HepG2 (cell line): ENCODE results near the gene RPS6KC1. TPM values are rescaled to one million over a fixed set of nuclear protein-coding genes. Genes with fewer than 3 reads are reported as not detected.

Experiments used
- ATAC-seq: fragments of 200-7000 bp; cut with Tn5 transposase; 3 replicates; pipeline ENCODE4 v1.9.1; 2020; ENCODE audit warnings: mild to moderate bottlenecking, moderate library complexity
- BruUV-seq: library from RNA; stranded (reverse); fragments of 400-500 nt; replicated peaks from 2 replicates; lab custom pipeline; 2021; lab: Mats Ljungman, UMichigan
- CTCF ChIA-PET: fragments of 300-600 bp; formaldehyde crosslinking; extraction: SDS; loops from one replicate; lab custom pipeline; 2021; ENCODE audit warnings: low total read pairs, inconsistent platforms, low intra/inter-chr PET ratio; lab: Yijun Ruan, JAX
- POLR2A ChIA-PET: fragments of 350-600 bp; sonication (Branson Sonifier 250); formaldehyde crosslinking; loops from one replicate; lab custom pipeline; 2020; ENCODE audit warnings: antibody characterized with exemption, inconsistent platforms; lab: Yijun Ruan, JAX
- DNase-seq: peaks from one replicate; pipeline ENCODE4 v3.0.0-alpha.2; 2015; ENCODE audit warnings: low spot score
- FAIRE-seq: peaks from 3 replicates; lab custom pipeline; 2011; peaks lifted over from hg19 to GRCh38; lab: Jason Lieb, UNC
- H2AFZ ChIP-seq: one replicate; pipeline ENCODE4 v1.6.1; 2011; ENCODE audit warnings: low read length, inconsistent platforms
- H3K27ac ChIP-seq: fragments of 300-600 bp; 3 replicates; pipeline ENCODE4 v1.8.0; 2011; ENCODE audit warnings: mixed run types, mild to moderate bottlenecking, mixed read lengths, low read length, inconsistent platforms; ENCODE audit not compliant: insufficient read depth; ENCODE audit errors: extremely low read length
- H3K27me3 ChIP-seq, 2 experiments: fragments of 200-600 bp in 1 of 2; 2 replicates in 1 of 2; 3 replicates in 1 of 2; pipeline versions ENCODE4 v1.6.0 to v1.8.0; 2011; ENCODE audit warnings: low read length in 2 of 2, mild to moderate bottlenecking in 2 of 2, moderate library complexity in 2 of 2, inconsistent platforms in 1 of 2; ENCODE audit not compliant: insufficient read depth in 2 of 2, control insufficient read depth in 1 of 2
- H3K36me3 ChIP-seq, 2 experiments: fragments of 200-600 bp in 1 of 2; replicated peaks in 1 of 2; 2 replicates in 1 of 2; 3 replicates in 1 of 2; pipeline versions ENCODE4 v1.5.1 to v1.8.0; 2011; ENCODE audit warnings: low read length in 2 of 2, inconsistent platforms in 1 of 2; ENCODE audit not compliant: insufficient read depth in 2 of 2, control insufficient read depth in 1 of 2
- H3K4me1 ChIP-seq: 2 replicates; pipeline ENCODE4 v1.5.1; 2012; ENCODE audit warnings: low read length, inconsistent platforms; ENCODE audit not compliant: insufficient read depth
- H3K4me2 ChIP-seq: 2 replicates; pipeline ENCODE4 v1.6.0; 2011; ENCODE audit warnings: low read depth, low read length, inconsistent platforms
- H3K4me3 ChIP-seq, 3 experiments: fragments of 200-600 bp in 1 of 3; sonication (generic), shearing (Covaris generic) in 1 of 3; replicated peaks in 1 of 3; 2 replicates each; pipeline ENCODE4 v1.5.1; 2011 to 2016; ENCODE audit warnings: low read length in 3 of 3, inconsistent platforms in 2 of 3, low read depth in 2 of 3, mild to moderate bottlenecking in 2 of 3, control low read depth in 1 of 3, mixed read lengths in 1 of 3; ENCODE audit not compliant: insufficient read depth in 1 of 3
- H3K79me2 ChIP-seq: one replicate; pipeline ENCODE4 v1.6.1; 2011; ENCODE audit warnings: low read length, inconsistent platforms; ENCODE audit not compliant: insufficient read depth
- H3K9ac ChIP-seq: 2 replicates; pipeline ENCODE4 v1.6.0; 2011; ENCODE audit warnings: mild to moderate bottlenecking, low read depth, low read length, inconsistent platforms; ENCODE audit not compliant: insufficient read depth
- H3K9me3 ChIP-seq: 2 replicates; pipeline ENCODE4 v1.5.1; 2012; ENCODE audit warnings: mild to moderate bottlenecking, low read length
- H4K20me1 ChIP-seq: 2 replicates; pipeline ENCODE4 v1.6.0; 2011; ENCODE audit warnings: inconsistent platforms, mild to moderate bottlenecking, low read length, moderate library complexity; ENCODE audit not compliant: insufficient read depth
- HDAC1 ChIP-seq: sonication (generic); formaldehyde crosslinking; IDR thresholded peaks from 2 replicates; pipeline ENCODE4 v1.5.1; 2020; ENCODE audit warnings: mild to moderate bottlenecking, missing genetic modification reagents
- KLF6 ChIP-seq: IDR thresholded peaks from 2 replicates; pipeline ENCODE4 v1.8.0; 2016; ENCODE audit warnings: missing biosample characterization, missing genetic modification reagents
- MAFF ChIP-seq: IDR thresholded peaks from 2 replicates; pipeline ENCODE4 v1.6.1; 2011; ENCODE audit warnings: low read depth, low read length, improper control_type of control experiment
- MAFK ChIP-seq, 2 experiments: IDR thresholded peaks in 1 of 2; conservative IDR thresholded peaks in 1 of 2; 2 replicates each; pipeline ENCODE4 v1.6.1; 2011; ENCODE audit warnings: improper control_type of control experiment in 2 of 2, low read length in 2 of 2
- SNAPC2 ChIP-seq: sonication (generic); formaldehyde crosslinking; IDR thresholded peaks from 2 replicates; pipeline ENCODE4 v1.8.1; 2022; ENCODE audit warnings: mild to moderate bottlenecking, missing genetic modification reagents
- ZNF451 ChIP-seq: sonication (generic); formaldehyde crosslinking; IDR thresholded peaks from 2 replicates; pipeline ENCODE4 v1.5.0; 2020; ENCODE audit warnings: mild to moderate bottlenecking, missing genetic modification reagents
- ZNF644 ChIP-seq: IDR thresholded peaks from 2 replicates; pipeline ENCODE4 v1.6.1; 2016; ENCODE audit warnings: low read depth
- WGBS: methylation state at CpG from one replicate; pipeline ENCODE4 v1.1.6; 2017; ENCODE audit warnings: low lambda C conversion rate; 5-methylcytosine and 5-hydroxymethylcytosine counted together
- in situ Hi-C: cut with HindIII; loops from 2 replicates; pipeline ENCODE4 v1.10.0; 2017; ENCODE audit warnings: low pct_unique_long_range_greater_than_20kb; ENCODE audit not compliant: extremely low pct_ligation_motif_present
- intact Hi-C: fragments of 100-400 bp; cut with micrococcal nuclease; formaldehyde crosslinking; loops from one replicate; pipeline ENCODE4 v1.10.0; 2022; ENCODE audit not compliant: unreplicated experiment
- polyA plus RNA-seq, 8 experiments: library from polyadenylated mRNA; depleted of rRNA in 3 of 8; stranded (reverse) in 7 of 8; unstranded in 1 of 8; fragments of >200 nt; fragmentation: Illumina TruSeq in 4 of 8; extraction: Trizol in 4 of 8; gene quantifications; 2 replicates each; pipeline versions ENCODE4 v1.2.1 to v1.2.3, GENCODE V29; 2011 to 2016; ENCODE audit warnings: low read depth in 4 of 8, missing spikeins in 1 of 8, mixed read lengths in 1 of 8; ENCODE audit not compliant: insufficient read depth in 1 of 8
- total RNA-seq, 5 experiments: library from RNA; depleted of rRNA; stranded (reverse); fragments of >200 nt; fragmentation: Illumina TruSeq; extraction: Trizol; gene quantifications; 2 replicates each; pipeline ENCODE4 v1.2.3, GENCODE V29; 2016; ENCODE audit warnings: low read depth in 1 of 5
- TF ChIP-seq, protein P1 (sequence below): IDR thresholded peaks from 2 replicates; pipeline ENCODE4 v1.4.0; 2020; ENCODE audit warnings: mild to moderate bottlenecking, missing genetic modification reagents
- TF ChIP-seq, protein P2 (sequence below): sonication (generic); formaldehyde crosslinking; IDR thresholded peaks from 2 replicates; pipeline ENCODE4 v1.4.0; 2020; ENCODE audit warnings: missing genetic modification reagents

The RPS6KC1 gene
- total and polyA plus RNA-seq, 2 of the 13 experiments (the other 11 are each of a cell fraction or from before 2014, with no cell fraction given): 11.0 to 25.2 TPM

DNA sequence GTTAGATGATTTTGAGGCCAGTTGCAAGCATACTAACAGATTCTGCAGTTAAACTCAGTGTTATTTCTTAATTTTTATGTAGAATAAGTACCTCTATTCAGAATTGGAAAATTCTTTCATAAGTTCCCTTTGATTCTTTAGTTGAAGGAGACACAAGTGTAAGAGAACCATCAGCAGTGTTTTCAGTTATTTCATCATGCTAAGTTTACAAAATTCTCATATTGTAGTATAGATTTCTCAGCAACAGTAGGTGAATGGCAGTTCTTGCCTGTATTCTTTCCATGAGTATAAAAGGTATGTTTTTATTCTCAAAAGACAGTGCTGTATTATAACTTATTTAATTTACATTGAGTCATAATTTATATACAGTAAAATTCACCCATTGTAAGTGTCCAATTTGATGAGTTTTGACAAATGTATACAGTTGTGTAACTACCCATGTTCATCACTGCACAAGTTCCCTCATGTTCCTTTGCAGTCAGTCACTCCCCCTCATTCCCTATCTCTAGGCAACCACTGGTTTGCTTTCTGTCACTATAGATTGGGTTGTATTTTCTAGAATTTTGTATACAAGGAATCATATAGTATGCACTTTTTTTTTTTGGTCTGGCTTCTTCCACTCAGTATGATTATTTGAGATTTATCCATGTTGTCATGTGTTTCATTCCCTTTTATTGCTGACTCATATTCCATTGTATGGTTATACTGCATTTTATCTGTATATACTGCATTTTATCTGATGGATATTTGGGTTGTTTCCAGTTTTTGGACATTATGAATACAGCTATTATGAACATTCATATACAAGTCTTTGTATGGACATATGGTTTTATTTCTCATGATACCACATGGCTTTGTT, 3.9 kb downstream of the RPS6KC1 start:
- CTCF ChIA-PET: no interaction called here

DNA sequence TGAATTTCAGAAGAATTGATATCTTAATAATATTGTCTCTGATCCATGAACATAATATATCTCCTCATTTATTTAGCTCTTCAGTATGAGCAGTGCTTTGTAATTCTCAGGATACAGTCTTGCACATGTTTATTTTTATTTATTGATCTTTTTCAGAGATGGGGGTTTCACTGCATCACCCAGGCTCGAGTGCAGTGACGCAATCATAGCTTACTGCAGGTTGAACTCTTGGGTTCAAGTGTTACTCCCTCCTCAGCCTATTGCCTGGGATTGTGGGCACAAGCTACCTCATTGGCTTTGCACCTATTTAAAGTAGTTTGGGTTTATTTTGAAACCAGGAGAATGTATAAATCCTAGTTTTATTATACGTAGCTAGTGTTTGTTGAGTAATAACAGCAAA, 4.7 kb downstream of the RPS6KC1 start:
- POLR2A ChIA-PET: no interaction called here
- DNase-seq (no peak), FAIRE-seq (peak; percentile 8), ATAC-seq (no peak)
- no peaks in the 10 kb centered on the region for H3K27me3 ChIP-seq
- BruUV-seq: no TSS peak
- peak overlapping the region; percentile 9; the same call in 1 of the 2 replicates for H3K4me2 ChIP-seq
- peaks cover 6% of the 10 kb centered on the region; the same call in 1 of the 2 replicates for H3K9me3 ChIP-seq
- in situ Hi-C loops: no loop called here
- intact Hi-C loops: loop anchor here (10.0 kb wide), 1 partner anchor 131 kb away; no protein-coding TSS in a partner anchor
- H3K4me3 ChIP-seq: no peak overlapping the region
- H3K9ac ChIP-seq: no peak overlapping the region
- H3K36me3 ChIP-seq: no peaks in the 10 kb centered on the region
- H4K20me1 ChIP-seq: no peaks in the 10 kb centered on the region
- H3K4me1 ChIP-seq: peaks cover 62% of the 10 kb centered on the region
- no peak overlapping the region for H2AFZ ChIP-seq
- WGBS: 50% methylated on average over 3 of the region's 3 CpGs
- peaks cover 92% of the 10 kb centered on the region for H3K79me2 ChIP-seq
- CTCF ChIA-PET: no interaction called here
- no peak overlapping the region for H3K27ac ChIP-seq
- TF ChIP-seq ZNF451 (CRISPR knock-in tag) (no peak), SNAPC2 (CRISPR knock-in tag) (no peak), ZNF644 (CRISPR knock-in tag) (peak; percentile 27; the same call in 1 of the 2 replicates)
- TF ChIP-seq, protein P1, sequence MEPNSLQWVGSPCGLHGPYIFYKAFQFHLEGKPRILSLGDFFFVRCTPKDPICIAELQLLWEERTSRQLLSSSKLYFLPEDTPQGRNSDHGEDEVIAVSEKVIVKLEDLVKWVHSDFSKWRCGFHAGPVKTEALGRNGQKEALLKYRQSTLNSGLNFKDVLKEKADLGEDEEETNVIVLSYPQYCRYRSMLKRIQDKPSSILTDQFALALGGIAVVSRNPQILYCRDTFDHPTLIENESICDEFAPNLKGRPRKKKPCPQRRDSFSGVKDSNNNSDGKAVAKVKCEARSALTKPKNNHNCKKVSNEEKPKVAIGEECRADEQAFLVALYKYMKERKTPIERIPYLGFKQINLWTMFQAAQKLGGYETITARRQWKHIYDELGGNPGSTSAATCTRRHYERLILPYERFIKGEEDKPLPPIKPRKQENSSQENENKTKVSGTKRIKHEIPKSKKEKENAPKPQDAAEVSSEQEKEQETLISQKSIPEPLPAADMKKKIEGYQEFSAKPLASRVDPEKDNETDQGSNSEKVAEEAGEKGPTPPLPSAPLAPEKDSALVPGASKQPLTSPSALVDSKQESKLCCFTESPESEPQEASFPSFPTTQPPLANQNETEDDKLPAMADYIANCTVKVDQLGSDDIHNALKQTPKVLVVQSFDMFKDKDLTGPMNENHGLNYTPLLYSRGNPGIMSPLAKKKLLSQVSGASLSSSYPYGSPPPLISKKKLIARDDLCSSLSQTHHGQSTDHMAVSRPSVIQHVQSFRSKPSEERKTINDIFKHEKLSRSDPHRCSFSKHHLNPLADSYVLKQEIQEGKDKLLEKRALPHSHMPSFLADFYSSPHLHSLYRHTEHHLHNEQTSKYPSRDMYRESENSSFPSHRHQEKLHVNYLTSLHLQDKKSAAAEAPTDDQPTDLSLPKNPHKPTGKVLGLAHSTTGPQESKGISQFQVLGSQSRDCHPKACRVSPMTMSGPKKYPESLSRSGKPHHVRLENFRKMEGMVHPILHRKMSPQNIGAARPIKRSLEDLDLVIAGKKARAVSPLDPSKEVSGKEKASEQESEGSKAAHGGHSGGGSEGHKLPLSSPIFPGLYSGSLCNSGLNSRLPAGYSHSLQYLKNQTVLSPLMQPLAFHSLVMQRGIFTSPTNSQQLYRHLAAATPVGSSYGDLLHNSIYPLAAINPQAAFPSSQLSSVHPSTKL: peak; percentile 33; the same call in 1 of the 2 replicates
- TF ChIP-seq, protein P2, sequence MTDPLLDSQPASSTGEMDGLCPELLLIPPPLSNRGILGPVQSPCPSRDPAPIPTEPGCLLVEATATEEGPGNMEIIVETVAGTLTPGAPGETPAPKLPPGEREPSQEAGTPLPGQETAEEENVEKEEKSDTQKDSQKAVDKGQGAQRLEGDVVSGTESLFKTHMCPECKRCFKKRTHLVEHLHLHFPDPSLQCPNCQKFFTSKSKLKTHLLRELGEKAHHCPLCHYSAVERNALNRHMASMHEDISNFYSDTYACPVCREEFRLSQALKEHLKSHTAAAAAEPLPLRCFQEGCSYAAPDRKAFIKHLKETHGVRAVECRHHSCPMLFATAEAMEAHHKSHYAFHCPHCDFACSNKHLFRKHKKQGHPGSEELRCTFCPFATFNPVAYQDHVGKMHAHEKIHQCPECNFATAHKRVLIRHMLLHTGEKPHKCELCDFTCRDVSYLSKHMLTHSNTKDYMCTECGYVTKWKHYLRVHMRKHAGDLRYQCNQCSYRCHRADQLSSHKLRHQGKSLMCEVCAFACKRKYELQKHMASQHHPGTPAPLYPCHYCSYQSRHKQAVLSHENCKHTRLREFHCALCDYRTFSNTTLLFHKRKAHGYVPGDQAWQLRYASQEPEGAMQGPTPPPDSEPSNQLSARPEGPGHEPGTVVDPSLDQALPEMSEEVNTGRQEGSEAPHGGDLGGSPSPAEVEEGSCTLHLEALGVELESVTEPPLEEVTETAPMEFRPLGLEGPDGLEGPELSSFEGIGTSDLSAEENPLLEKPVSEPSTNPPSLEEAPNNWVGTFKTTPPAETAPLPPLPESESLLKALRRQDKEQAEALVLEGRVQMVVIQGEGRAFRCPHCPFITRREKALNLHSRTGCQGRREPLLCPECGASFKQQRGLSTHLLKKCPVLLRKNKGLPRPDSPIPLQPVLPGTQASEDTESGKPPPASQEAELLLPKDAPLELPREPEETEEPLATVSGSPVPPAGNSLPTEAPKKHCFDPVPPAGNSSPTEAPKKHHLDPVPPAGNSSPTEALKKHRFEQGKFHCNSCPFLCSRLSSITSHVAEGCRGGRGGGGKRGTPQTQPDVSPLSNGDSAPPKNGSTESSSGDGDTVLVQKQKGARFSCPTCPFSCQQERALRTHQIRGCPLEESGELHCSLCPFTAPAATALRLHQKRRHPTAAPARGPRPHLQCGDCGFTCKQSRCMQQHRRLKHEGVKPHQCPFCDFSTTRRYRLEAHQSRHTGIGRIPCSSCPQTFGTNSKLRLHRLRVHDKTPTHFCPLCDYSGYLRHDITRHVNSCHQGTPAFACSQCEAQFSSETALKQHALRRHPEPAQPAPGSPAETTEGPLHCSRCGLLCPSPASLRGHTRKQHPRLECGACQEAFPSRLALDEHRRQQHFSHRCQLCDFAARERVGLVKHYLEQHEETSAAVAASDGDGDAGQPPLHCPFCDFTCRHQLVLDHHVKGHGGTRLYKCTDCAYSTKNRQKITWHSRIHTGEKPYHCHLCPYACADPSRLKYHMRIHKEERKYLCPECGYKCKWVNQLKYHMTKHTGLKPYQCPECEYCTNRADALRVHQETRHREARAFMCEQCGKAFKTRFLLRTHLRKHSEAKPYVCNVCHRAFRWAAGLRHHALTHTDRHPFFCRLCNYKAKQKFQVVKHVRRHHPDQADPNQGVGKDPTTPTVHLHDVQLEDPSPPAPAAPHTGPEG: no peak

More for the DNA sequence above, 3.9 kb downstream of the RPS6KC1 start:
- FAIRE-seq (no peak), ATAC-seq (no peak), DNase-seq (no peak)
- in situ Hi-C loops (no loop called here), intact Hi-C loops (loop anchor here (5.0 to 10.0 kb wide), 2 partner anchors 38 to 130 kb away; partner anchors contain the start of gene ANGEL2)
- H3K9ac ChIP-seq: no peak overlapping the region
- no peak overlapping the region for H3K27ac ChIP-seq
- H3K9me3 ChIP-seq: peaks cover 6% of the 10 kb centered on the region; the same call in 1 of the 2 replicates
- H3K4me2 ChIP-seq: no peak overlapping the region
- H3K4me3 ChIP-seq: no peak overlapping the region
- BruUV-seq: no TSS peak
- no peaks in the 10 kb centered on the region for H3K36me3 ChIP-seq
- no peaks in the 10 kb centered on the region for H4K20me1 ChIP-seq
- H3K27me3 ChIP-seq: no peaks in the 10 kb centered on the region
- 0 out of 2 replicates have a peak, but pooled peaks have one; percentile 2 for TF ChIP-seq HDAC1 (CRISPR knock-in tag)
- peak; percentile 79 for TF ChIP-seq MAFF
- TF ChIP-seq MAFK (conservative IDR thresholded peaks at IDR 0.05 in 1 of 2, IDR thresholded peaks at IDR 0.05 in 1 of 2; ENCODE audit: low read length in 2 of 2): peak; percentile 70 to 78
- TF ChIP-seq KLF6 (CRISPR knock-in tag): no peak
- peaks cover 69% of the 10 kb centered on the region for H3K4me1 ChIP-seq
- POLR2A ChIA-PET: no interaction called here
- peaks cover 84% of the 10 kb centered on the region for H3K79me2 ChIP-seq
- no peak overlapping the region for H2AFZ ChIP-seq
